ENCODE measurements around the gene FMR1NB.

The FMR1NB gene, protein sequence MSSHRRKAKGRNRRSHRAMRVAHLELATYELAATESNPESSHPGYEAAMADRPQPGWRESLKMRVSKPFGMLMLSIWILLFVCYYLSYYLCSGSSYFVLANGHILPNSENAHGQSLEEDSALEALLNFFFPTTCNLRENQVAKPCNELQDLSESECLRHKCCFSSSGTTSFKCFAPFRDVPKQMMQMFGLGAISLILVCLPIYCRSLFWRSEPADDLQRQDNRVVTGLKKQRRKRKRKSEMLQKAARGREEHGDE

DNA sequence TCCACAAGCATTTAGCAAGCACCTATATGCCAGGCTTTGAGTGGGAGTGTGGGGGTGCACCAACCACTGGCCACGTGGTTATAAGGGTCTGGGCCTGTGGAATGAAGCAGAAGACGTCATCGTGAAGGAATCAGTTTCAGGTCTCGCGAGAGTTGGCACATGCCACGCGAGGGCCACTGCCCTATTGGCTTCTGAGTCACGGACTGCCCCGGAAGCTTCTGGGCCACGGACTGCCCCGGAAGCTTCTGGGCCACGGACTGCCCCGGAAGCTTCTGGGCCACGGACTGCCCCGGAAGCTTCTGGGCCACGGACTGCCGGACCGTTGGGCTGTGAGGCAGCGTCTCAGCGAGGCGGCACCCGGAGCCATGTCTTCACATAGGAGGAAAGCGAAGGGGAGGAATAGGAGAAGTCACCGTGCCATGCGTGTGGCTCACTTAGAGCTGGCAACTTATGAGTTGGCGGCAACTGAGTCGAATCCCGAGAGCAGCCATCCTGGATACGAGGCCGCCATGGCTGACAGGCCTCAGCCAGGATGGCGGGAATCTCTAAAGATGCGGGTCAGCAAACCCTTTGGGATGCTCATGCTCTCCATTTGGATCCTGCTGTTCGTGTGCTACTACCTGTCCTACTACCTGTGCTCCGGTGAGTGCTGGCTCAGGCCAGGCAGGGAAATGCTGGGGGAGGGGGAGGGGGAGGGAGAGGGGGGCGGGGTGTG, at the start of gene FMR1NB:
Gene FMR1NB, plus strand, starts transcription at position 300 of the 715 bp plus-strand sequence. Its CDS starts 66 bp downstream, at position 366.
- DNase-seq, result peak; percentile 48

- DNase-seq, result no peak
These were observed 47.3 kb upstream of the FMR1NB start for GRCh38 chrX:147933815-147934214.

- DNase-seq, result no peak
These were observed 45.9 kb upstream of the FMR1NB start for GRCh38 chrX:147935156-147935758.

DNA sequence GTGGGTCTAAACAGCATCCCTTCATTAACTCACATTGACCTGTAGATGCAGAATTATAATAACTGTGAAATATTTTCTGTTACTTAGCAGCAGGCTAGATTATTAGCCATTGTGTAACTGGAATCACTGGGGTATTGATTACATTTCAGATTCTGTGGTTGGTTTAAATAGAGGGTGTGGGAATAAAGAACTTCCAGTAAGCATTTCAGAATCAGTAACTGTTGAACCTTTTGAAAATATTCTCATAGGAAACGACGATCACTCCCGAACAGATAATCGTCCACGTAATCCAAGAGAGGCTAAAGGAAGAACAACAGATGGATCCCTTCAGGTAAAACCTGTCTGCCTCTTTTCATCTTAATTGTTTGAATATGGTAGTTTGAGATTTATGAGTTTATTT, 35.9 kb upstream of the FMR1NB start:
- no peak for DNase-seq

DNA sequence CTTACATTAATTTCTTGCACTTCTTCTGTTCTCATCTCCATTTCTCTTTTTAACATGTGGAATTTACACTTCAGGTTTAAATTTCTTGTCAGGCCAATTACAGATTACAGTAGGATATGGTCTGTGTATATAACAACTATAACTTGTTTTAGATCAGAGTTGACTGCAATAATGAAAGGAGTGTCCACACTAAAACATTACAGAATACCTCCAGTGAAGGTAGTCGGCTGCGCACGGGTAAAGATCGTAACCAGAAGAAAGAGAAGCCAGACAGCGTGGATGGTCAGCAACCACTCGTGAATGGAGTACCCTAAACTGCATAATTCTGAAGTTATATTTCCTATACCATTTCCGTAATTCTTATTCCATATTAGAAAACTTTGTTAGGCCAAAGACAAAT, 32.6 kb upstream of the FMR1NB start:
- DNase-seq, result no peak

DNA sequence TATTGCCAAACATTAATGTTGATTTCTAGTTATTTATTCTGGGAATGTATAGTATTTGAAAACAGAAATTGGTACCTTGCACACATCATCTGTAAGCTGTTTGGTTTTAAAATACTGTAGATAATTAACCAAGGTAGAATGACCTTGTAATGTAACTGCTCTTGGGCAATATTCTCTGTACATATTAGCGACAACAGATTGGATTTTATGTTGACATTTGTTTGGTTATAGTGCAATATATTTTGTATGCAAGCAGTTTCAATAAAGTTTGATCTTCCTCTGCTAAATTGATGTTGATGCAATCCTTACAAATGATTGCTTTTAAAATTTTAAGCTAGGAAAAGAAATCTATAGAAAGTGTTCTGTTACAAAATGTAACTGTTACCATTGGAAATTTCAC, 30.8 kb upstream of the FMR1NB start:
- no peak for DNase-seq

DNA sequence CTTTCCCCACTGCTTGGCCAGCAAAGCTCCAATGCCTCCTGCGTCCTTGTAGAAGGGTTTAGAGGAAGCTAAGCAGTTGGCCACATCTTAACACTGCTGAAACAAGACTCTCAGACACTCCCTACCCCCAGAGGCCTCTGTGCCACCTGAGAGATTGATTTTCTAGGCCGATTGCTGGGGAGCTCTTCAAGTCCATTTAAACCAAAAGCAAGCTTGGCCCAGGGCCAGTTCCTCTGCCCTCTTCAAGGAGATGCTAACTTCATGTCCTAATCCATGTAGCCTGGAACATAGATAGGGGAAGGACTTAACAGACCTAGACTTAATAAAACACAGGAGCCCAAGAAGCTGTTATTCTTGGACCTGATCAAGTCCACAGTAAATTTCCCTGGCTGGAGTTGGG, 27.2 kb upstream of the FMR1NB start:
- DNase-seq, result no peak

- DNase-seq, result no peak
These were observed 23.8 kb upstream of the FMR1NB start for GRCh38 chrX:147957291-147957690.

GRCh38 chrX:147958291-147958690, 22.8 kb upstream of the FMR1NB start:
- DNase-seq, result no peak

DNA sequence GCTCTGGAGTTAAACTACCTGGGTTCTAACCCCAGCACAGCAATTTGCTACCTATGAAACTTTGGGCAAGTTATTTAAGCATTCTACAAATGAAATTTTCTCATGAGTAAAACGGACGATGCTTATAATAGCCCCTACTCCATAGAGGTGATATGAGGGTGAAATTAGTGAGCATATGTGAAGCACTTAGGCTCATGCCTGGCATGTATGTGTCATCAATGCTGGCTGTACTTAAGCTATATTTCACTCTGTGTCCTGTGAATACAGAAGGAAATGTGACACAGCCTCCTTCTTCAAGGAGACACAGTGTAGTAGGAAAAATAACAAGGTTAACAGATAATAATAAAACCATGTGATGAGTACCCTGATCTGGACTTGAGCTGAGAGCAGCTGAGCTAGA, 20.4 kb upstream of the FMR1NB start:
- DNase-seq, result no peak

GRCh38 chrX:147962476-147962875, 18.7 kb upstream of the FMR1NB start:
- DNase-seq, result no peak

- no peak for DNase-seq
These were observed 2.2 kb upstream of the FMR1NB start for GRCh38 chrX:147978931-147979330.

DNA sequence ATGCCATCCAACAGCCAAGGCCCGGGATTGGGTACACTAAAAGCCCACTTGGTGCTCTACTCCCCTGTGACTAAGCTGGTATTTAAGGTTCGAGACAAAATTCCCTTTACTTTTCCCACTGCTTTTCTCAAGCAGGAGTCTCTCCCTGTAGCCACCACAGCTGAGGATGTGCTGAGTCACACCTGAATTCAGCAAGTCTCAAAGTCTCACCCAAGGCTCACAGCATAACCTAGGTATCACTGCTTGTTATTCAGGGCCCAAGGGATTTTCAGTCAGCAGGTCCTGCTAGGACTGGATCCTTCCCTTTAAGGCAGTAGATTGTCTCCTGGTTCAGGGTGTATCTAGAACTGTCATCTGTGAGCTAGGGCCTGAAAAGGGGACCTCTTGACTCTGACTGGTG, 39.2 kb downstream of the FMR1NB start:
- DNase-seq, result no peak

DNA sequence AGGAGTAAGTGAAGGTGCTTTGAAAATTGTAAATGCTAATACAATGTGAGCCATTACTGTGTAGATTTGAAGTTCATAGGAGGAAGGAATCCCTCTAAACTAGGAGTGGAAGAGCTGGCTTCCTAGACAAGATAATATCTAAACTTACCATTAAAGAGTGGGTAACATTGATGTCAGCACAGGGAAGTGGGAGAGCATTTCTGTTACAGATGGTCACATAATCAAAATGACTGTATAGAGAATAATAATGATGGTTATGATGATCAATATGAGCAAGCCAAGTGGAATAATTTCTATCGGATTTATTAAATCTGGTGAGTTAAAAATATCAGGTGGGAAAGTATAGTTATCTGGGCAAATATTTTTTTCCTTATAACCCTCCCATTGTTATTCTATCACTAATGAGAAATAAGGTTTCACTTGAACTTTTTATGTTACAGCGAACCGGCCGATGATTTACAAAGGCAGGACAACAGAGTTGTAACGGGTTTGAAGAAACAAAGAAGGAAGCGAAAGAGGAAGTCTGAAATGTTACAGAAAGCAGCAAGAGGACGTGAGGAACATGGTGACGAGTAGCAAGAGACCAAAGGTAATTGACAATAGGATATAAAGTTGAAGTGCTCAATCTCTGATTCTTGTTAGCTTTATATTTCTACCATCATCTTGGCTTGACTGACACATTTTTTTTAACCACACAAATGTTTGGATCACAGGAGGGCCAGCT, 43.5 kb downstream of the FMR1NB start:
- DNase-seq, result no peak

- DNase-seq, result no peak
These were observed 54.2 kb downstream of the FMR1NB start for GRCh38 chrX:148035380-148035779.

GRCh38 chrX:148037020-148037419, 55.9 kb downstream of the FMR1NB start:
- DNase-seq, result no peak

GRCh38 chrX:148043271-148043855, 62.2 kb downstream of the FMR1NB start:
- DNase-seq, result no peak

- no peak for DNase-seq
These were observed 66.1 kb downstream of the FMR1NB start for GRCh38 chrX:148047200-148047599.

- DNase-seq, result peak; percentile 9
These were observed 68.3 kb downstream of the FMR1NB start for GRCh38 chrX:148049441-148049840.

GRCh38 chrX:148051973-148052372, 70.8 kb downstream of the FMR1NB start:
- DNase-seq, result no peak

DNA sequence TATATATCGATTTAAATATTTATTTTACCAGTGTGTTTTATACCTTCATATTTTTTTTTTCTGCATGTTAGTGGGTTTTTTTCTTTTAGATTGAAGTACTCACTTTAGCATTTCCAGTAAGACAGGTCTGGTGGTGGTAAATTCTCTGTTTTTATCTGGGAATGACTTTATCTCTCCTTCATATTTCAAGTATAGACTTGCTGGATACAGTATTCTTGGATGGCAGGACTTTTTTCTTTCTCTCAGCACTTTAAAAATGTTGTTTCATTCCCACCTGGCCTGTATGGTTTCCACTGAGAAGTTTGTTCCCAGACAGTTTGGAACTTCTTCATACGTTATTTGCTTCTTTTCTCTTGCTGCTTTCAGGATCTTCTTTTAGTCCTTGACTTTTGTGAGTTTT, 86.1 kb downstream of the FMR1NB start:
- DNase-seq, result no peak

DNA sequence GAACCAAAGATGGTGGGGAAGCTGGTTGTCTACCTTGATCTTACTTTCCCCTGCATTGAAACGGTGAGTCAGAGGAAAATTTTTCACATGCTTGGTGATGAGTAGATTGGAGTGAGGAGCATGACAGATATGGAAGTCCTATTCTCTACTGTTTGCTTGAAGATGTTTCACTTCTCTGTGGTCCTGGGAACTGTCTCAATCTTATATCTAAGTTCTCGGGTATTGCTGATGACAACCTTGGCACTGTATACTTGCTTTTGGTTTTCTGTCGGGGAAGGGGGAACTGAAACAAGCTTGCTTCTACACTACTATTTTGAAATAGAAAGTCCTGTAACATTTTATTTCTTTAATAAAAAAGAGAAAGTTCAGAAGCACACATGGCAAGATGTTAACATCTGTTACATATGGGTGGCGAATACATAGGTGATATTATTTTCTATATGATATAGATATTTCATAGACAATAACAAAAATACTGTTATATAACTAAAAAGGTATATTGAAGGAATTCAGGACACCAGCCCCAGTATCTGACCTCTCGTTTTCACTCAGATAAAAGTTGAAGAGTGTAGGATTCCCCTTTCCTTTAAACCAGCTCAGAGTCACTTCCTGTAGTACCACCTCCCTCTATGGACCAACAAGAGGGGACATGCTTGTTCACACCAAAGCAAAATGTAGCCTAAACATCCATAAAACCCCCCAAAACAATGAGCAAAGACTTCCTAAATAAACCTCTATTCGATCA, 88.8 kb downstream of the FMR1NB start:
- no peak for DNase-seq

DNA sequence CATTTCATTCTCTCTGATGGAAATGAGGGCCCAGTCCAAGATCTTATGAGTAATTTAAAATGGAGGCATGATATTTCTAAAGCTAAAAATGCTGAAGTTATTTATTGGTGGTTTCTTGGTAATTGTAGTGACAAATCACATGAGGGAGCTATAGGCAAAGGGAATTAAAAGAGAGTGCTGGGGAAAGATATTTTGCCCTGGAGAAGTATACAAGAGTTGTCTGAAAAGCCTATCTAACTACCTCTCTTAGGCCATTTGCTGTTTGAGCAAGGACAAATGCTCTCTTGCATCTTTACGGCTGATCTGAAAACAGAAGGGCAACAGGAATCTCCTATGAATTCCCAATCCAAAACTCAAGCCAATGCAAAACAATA, 89.4 kb downstream of the FMR1NB start:
- DNase-seq, result no peak
